Peyer's patch (tissue), 4 donors: ENCODE data around the gene BICDL2. TPM values are rescaled to one million over a fixed set of nuclear protein-coding genes. Genes with fewer than 3 reads are reported as not detected.

Experiments used
- DNase-seq, 3 donors: peaks; one replicate each; pipeline ENCODE4 v3.0.0-alpha.2; 2017 to 2019
- H3K27ac ChIP-seq, 4 donors: fragments of 200-600 bp; sonication (generic); one replicate each; pipeline ENCODE4 v1.5.1; 2016 to 2019
- H3K27me3 ChIP-seq, 2 donors: fragments of 200-600 bp; sonication (generic); one replicate each; pipeline ENCODE4 v1.5.1; 2019
- H3K36me3 ChIP-seq, 3 donors: fragments of 200-600 bp; sonication (generic); one replicate each; pipeline ENCODE4 v1.5.1; 2016 to 2019
- H3K4me1 ChIP-seq, 4 donors: fragments of 200-600 bp; sonication (generic); one replicate each; pipeline ENCODE4 v1.5.1; 2016 to 2019
- H3K4me3 ChIP-seq, 4 donors: fragments of 200-600 bp; sonication (generic); 1 replicate in 3 of 4; 2 replicates in 1 of 4; pipeline ENCODE4 v1.5.1; 2016 to 2019; ENCODE audit warnings: mild to moderate bottlenecking in 1 of 4
- H3K9me3 ChIP-seq, 4 donors: fragments of 200-600 bp; sonication (generic); one replicate each; pipeline ENCODE4 v1.5.1; 2016 to 2019; ENCODE audit warnings: mild to moderate bottlenecking in 1 of 4
- POLR2A ChIP-seq, 2 donors: fragments of 450-650 bp; IDR thresholded peaks; one replicate each; pipeline ENCODE4 v1.5.1; 2017; ENCODE audit warnings: antibody characterized with exemption in 2 of 2, mild to moderate bottlenecking in 2 of 2, moderate library complexity in 2 of 2
- total RNA-seq, 4 donors: library from RNA; depleted of rRNA; stranded (reverse); fragments of >200 nt; gene quantifications; one replicate each; pipeline ENCODE4 v1.1.0, GENCODE V29; 2016
- TF ChIP-seq, protein P1 (sequence below), 6 experiments: fragments of 450-650 bp in 4 of 6; fragments of 200-600 bp in 2 of 6; sonication (generic) in 1 of 6; IDR thresholded peaks; one replicate each; pipeline ENCODE4 v1.5.1; 2017 to 2019; ENCODE audit warnings: antibody characterized with exemption in 6 of 6, mild to moderate bottlenecking in 3 of 6, moderate library complexity in 1 of 6

The BICDL2 gene
- total RNA-seq, 4 donors from 2014 or later = 44.6 to 126 (median 93.8) TPM

DNA sequence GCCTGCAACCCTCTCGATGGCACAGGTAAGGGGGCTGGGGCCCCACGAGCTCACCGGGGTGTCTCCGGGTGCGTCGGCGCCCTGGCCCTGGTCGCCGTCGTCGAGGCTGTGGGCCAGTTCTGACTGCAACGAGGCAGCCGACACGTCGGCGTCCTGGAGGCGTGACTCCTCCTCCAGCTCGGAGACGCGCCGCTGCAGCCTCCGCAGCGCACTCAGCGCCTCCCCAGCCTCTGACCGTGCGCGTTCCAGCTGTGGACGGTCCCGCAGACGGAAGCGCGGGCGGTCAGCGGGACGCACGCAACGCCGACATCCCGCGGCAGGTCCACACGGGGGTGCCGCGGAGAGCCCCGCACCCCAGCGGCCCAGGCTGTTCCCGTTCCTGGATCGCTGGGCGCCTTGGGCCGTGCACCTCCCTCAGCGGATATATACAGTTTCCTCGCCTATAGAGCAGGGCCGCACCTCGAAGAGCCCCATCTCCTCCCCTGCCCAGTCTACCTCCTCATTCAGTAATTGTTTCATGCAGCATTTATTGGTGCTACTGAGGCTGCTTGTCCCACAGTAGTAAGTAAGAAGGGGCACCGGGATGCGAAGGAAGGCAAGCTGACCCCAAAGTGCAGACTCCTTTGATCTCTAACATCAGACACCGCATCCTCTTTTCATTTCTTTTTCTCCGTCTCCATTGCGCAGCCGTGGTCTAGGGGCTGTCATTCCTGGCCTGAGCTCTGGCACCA lies 7.1 kb downstream of the BICDL2 start:
- Histone ChIP-seq H3K27me3 (no peaks in the 10 kb centered on the region), H3K27ac (no peak overlapping the region), H3K36me3 (peaks cover 0 to 22% (median 0%) of the 10 kb centered on the region in 3 donors), H3K4me1 (peaks cover 3 to 41% (median 10%) of the 10 kb centered on the region in 4 donors), H3K4me3 (peak overlapping the region in 2 of 4 donors; percentile 22 to 27), H3K9me3 (no peaks in the 10 kb centered on the region)
- DNase-seq = no peak
- TF ChIP-seq, protein P1, sequence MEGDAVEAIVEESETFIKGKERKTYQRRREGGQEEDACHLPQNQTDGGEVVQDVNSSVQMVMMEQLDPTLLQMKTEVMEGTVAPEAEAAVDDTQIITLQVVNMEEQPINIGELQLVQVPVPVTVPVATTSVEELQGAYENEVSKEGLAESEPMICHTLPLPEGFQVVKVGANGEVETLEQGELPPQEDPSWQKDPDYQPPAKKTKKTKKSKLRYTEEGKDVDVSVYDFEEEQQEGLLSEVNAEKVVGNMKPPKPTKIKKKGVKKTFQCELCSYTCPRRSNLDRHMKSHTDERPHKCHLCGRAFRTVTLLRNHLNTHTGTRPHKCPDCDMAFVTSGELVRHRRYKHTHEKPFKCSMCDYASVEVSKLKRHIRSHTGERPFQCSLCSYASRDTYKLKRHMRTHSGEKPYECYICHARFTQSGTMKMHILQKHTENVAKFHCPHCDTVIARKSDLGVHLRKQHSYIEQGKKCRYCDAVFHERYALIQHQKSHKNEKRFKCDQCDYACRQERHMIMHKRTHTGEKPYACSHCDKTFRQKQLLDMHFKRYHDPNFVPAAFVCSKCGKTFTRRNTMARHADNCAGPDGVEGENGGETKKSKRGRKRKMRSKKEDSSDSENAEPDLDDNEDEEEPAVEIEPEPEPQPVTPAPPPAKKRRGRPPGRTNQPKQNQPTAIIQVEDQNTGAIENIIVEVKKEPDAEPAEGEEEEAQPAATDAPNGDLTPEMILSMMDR (IDR thresholded peaks at IDR 0.05) = no peak

DNA sequence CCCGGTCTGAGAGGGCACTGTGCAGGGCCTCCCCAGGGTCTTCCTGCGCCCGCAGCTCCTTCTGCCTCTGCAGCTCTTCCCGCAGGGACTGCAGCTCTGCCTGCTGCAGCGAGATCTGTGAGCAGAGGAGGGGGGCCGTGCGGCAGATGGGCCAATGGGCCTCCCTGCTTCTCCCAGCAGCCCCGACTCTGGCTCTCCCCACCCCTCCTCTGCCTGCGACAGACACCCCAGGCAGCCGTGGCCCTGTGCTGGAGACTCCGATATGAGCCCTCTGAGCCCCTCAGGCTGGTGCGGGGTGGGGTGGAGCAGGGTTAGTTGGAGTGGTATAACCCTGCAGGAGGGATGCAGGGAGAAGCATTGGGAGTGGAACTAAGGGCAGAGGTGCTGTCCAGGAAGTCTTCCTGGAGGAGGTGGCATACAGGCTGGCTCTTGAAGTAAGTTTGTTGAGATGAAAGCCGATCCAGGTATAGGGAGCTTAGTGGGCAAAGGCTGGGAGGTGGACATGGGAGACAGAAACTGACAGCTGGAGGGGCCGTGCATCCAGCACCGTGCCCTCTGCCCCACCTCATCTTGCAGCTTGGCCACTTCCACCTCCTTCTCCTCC lies 7.9 kb downstream of the BICDL2 start:
- DNase-seq = no peak
- H3K36me3 ChIP-seq = peaks cover 0 to 22% (median 0%) of the 10 kb centered on the region in 3 donors
- H3K4me1 ChIP-seq = peaks cover 3 to 45% (median 10%) of the 10 kb centered on the region in 4 donors
- H3K4me3 ChIP-seq = no peak overlapping the region
- H3K27ac ChIP-seq = no peak overlapping the region
- H3K9me3 ChIP-seq = no peaks in the 10 kb centered on the region
- no peak for TF ChIP-seq POLR2A (IDR thresholded peaks at IDR 0.05)
- TF ChIP-seq, protein P1 (IDR thresholded peaks at IDR 0.05) = no peak
- no peaks in the 10 kb centered on the region for H3K27me3 ChIP-seq

DNA sequence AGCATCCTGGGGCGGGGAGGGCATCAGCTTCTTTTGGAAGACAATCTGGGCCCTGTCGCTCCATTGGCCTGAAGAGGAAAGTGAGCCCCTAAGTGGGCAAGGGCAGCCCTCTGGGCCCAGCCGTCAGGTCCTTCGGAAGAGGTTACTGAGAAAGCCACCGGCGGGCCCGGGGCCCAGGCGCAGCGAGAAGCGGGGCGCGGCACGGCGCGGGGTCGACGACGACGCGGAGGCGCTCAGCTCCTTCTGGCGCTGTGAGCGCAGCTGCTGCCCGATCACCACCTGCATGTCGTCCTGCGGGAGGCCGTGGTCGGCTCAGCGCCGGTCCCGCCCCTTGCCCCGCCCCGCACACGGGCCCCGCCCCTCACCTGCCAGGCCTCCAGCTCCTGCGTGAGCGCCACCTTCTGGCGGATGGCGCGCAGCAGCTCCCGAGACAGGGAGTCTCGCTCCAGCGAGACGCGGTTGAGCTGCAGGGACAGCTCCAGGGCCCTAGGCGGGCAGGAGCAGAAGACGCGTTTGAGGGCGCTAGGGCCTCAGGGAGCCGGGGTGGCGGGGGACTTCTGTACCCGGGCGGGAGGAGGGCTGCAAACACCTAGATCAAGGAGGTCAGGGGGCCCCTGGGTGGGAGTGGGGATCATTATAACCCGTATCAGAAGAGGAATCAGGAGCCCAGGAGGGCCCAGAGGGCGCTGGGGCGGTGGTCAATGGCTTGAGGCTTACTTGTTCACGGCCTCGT lies 8.6 kb downstream of the BICDL2 start:
- DNase-seq = peak; percentile 90 to 95 (median 95)
- Histone ChIP-seq H3K36me3 (peaks cover 0 to 22% (median 0%) of the 10 kb centered on the region in 3 donors), H3K4me1 (peaks cover 6 to 48% (median 12%) of the 10 kb centered on the region in 4 donors), H3K9me3 (no peaks in the 10 kb centered on the region), H3K27me3 (no peaks in the 10 kb centered on the region), H3K4me3 (peak overlapping the region in 2 of 4 donors; percentile 20 to 23), H3K27ac (peak overlapping the region in 2 of 4 donors; percentile 2 to 23)
- TF ChIP-seq POLR2A (IDR thresholded peaks at IDR 0.05) = peak; percentile 10 to 50
- TF ChIP-seq, protein P1 (IDR thresholded peaks at IDR 0.05) = peak; percentile 58 to 94 (median 82)

DNA sequence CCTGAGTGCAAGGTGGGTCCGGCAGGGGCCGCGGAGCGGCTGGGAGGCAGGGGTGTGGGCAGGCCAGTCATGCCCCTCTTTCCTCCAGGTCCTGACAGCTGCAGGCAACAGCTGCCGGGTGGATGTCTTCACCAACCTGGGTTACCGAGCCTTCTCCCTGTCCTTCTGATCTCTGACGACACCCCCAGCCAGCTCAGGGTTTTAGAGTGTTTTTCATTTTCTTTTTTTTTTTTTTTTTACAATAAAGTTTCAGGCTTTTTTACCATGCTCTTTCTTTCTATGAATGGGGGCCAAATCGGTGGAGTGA lies 9.3 kb downstream of the BICDL2 start:
- no peak overlapping the region for H3K27ac ChIP-seq
- DNase-seq = no peak
- H3K9me3 ChIP-seq = no peaks in the 10 kb centered on the region
- no peak for TF ChIP-seq POLR2A (IDR thresholded peaks at IDR 0.05)
- TF ChIP-seq, protein P1 (IDR thresholded peaks at IDR 0.05) = no peak
- H3K27me3 ChIP-seq = no peaks in the 10 kb centered on the region
- H3K36me3 ChIP-seq = peaks cover 0 to 22% (median 0%) of the 10 kb centered on the region in 3 donors
- H3K4me3 ChIP-seq = no peak overlapping the region
- peaks cover 13 to 48% (median 19%) of the 10 kb centered on the region in 4 donors for H3K4me1 ChIP-seq

DNA sequence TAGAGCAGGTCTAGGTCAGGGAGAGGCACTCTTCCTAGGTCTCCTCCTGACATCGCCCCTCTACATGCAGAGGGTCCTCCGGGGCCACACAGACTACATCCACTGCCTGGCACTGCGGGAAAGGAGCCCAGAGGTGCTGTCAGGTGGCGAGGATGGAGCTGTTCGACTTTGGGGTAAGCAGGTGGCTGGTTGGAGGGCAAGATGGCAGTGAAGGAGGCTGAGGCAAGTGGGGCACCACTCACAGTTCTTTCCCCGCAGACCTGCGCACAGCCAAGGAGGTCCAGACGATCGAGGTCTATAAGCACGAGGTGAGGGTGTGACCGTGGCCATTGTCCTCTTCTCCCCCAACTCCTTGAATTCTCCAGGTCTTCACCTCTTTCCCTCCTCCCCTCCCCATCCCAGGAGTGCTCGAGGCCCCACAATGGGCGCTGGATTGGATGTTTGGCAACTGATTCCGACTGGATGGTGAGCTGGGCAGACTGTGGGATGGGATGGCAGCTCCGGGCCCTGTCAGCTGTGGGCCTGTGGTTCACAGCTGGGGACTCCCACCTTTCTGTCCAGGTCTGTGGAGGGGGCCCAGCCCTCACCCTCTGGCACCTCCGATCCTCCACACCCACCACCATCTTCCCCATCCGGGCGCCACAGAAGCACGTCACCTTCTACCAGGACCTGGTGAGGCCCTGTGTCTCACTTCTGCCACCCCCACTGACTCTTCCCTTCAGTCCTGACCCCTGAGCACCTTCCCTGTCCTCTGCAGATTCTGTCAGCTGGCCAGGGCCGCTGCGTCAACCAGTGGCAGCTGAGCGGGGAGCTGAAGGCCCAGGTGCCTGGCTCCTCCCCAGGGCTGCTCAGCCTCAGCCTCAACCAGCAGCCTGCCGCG lies 9.9 kb downstream of the BICDL2 start:
- Histone ChIP-seq H3K27ac (no peak overlapping the region), H3K36me3 (peaks cover 0 to 22% (median 0%) of the 10 kb centered on the region in 3 donors), H3K27me3 (no peaks in the 10 kb centered on the region), H3K9me3 (no peaks in the 10 kb centered on the region), H3K4me3 (no peak overlapping the region), H3K4me1 (peaks cover 14 to 47% (median 22%) of the 10 kb centered on the region in 4 donors)
- TF ChIP-seq, protein P1 (IDR thresholded peaks at IDR 0.05) = no peak
- no peak for TF ChIP-seq POLR2A (IDR thresholded peaks at IDR 0.05)
- DNase-seq = peak in 1 of 3 donors; percentile 43
